Right lobe of liver (tissue), 4 donors: ENCODE results near the gene SMARCC2.

ENCODE experiments used
- POLR2A ChIP-seq: fragments of 450-650 bp; IDR thresholded peaks from one replicate; pipeline ENCODE4 v1.6.1; 2017; ENCODE audit warnings: antibody characterized with exemption, mild to moderate bottlenecking
- TF ChIP-seq, protein P1 (sequence below), 4 donors: fragments of 200-600 bp in 3 of 4; fragments of 450-650 bp in 1 of 4; IDR thresholded peaks; one replicate each; pipeline versions ENCODE4 v1.5.1 to v1.8.0; 2016 to 2022; ENCODE audit warnings: antibody characterized with exemption in 4 of 4, mild to moderate bottlenecking in 2 of 4
- donor health status: DM: no; HTN: no; CAD: no.
- donor health status: DM: no; HTN: no; CAD: no.
- donor health status: DM: no; HTN: yes; CAD: no.

DNA sequence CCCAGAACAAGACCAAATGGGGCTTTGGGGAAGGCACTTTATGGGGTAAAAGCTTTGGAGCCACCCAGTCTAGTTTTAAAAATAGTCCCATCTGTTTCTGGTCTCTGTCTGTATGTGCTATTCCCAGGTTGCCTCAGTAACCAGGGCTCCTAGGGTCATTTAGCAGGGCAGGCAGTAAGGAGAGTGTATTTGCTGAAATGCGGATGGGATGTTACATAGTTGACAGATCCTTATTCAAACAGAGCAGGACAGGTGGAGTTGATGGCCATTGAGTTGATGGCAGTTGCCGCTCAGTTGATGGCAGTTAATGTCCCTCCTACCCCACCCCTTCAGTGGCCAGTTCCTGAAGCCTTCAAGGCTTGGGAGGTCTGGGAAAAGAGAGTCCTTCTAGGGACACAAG, 66.6 kb downstream of the SMARCC2 start:
- TF ChIP-seq, protein P1, sequence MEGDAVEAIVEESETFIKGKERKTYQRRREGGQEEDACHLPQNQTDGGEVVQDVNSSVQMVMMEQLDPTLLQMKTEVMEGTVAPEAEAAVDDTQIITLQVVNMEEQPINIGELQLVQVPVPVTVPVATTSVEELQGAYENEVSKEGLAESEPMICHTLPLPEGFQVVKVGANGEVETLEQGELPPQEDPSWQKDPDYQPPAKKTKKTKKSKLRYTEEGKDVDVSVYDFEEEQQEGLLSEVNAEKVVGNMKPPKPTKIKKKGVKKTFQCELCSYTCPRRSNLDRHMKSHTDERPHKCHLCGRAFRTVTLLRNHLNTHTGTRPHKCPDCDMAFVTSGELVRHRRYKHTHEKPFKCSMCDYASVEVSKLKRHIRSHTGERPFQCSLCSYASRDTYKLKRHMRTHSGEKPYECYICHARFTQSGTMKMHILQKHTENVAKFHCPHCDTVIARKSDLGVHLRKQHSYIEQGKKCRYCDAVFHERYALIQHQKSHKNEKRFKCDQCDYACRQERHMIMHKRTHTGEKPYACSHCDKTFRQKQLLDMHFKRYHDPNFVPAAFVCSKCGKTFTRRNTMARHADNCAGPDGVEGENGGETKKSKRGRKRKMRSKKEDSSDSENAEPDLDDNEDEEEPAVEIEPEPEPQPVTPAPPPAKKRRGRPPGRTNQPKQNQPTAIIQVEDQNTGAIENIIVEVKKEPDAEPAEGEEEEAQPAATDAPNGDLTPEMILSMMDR (IDR thresholded peaks at IDR 0.05), result no peak
- no peak for TF ChIP-seq POLR2A
